Measurements from ENCODE around the gene SMPDL3B. TPM values are rescaled to one million over a fixed set of nuclear protein-coding genes. Genes with fewer than 3 reads are reported as not detected.
A peak's percentile ranks its signal among the peaks of the same experiment; 100 is the strongest.

The SMPDL3B gene
- total and polyA plus RNA-seq, 3 donors from 2014 or later: 2.1 to 2.7 (median 2.5) TPM

DNA sequence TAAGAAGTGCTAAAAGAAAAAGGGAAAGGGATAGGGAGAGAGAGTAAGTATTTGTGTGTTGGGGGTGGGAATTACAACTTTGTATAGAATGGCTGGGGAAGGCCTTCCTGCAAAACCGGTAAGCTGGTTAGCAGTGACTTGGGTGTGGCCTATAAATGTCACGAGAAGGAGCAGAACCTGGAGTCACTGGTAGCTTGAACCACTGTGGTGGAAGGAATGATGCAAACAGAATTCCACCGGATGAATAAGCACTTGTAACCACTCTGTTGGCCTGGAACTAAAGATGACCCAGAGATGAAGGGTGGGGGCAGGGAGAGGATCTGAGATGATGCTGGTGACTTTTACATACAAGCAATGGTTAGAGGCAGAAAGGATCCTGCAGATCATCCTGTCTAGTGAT lies 33.9 kb downstream of the SMPDL3B start:
- DNase-seq: no peak
- H3K27me3 ChIP-seq: no peaks in the 10 kb centered on the region
- H3K9me3 ChIP-seq: no peaks in the 10 kb centered on the region
- H3K4me3 ChIP-seq: no peak overlapping the region
- no peaks in the 10 kb centered on the region for H3K36me3 ChIP-seq (ENCODE audit: low read depth, missing control alignments)
- 83 to 84% methylated on average over 3 of the region's 3 CpGs for WGBS, 2 donors
- no peak overlapping the region for H3K27ac ChIP-seq
- H3K4me1 ChIP-seq: peaks cover 8% of the 10 kb centered on the region
- intact Hi-C loops (cut with DNase I; ENCODE audit: low total_unique reads): no loop called here
- TF ChIP-seq CTCF (IDR thresholded peaks at IDR 0.05): no peak
- no peak for TF ChIP-seq POLR2A (IDR thresholded peaks at IDR 0.05)

DNA sequence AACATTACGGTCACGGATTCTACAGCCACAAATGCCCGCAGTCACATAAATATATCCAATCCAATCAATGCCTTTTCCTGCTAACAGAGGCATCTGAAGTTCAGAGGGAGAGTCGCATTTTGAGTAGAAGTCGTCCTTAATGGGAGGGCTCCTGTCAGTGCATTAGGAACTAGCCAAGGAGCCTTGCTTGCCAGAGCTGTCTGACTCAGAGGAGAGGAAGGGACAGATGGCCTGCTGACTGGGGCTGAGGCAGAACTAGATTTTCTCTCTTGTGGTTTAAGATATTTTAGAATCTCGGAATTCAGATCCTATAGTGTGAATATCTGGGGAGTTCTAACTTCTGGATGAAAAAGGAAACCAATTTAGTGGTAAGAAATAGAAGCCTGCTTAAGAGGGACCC lies 35.6 kb downstream of the SMPDL3B start:
- H3K27me3 ChIP-seq: no peaks in the 10 kb centered on the region
- no peak for DNase-seq
- H3K4me1 ChIP-seq: peaks cover 8% of the 10 kb centered on the region
- intact Hi-C loops (cut with DNase I; ENCODE audit: low total_unique reads): no loop called here
- H3K36me3 ChIP-seq (ENCODE audit: low read depth, missing control alignments): no peaks in the 10 kb centered on the region
- H3K27ac ChIP-seq: no peak overlapping the region
- TF ChIP-seq CTCF (IDR thresholded peaks at IDR 0.05) (no peak), POLR2A (IDR thresholded peaks at IDR 0.05) (no peak)
- WGBS, 2 donors: 91 to 93% methylated on average over 6 of the region's 6 CpGs
- no peak overlapping the region for H3K4me3 ChIP-seq
- no peaks in the 10 kb centered on the region for H3K9me3 ChIP-seq

- H3K36me3 ChIP-seq (ENCODE audit: low read depth, missing control alignments): no peaks in the 10 kb centered on the region
- no peak overlapping the region for H3K27ac ChIP-seq
- intact Hi-C loops (cut with DNase I; ENCODE audit: low total_unique reads): no loop called here
- H3K4me3 ChIP-seq: no peak overlapping the region
- TF ChIP-seq CTCF (IDR thresholded peaks at IDR 0.05) (no peak), POLR2A (IDR thresholded peaks at IDR 0.05) (no peak)
- H3K27me3 ChIP-seq: no peaks in the 10 kb centered on the region
- no peaks in the 10 kb centered on the region for H3K9me3 ChIP-seq
- peaks cover 8% of the 10 kb centered on the region for H3K4me1 ChIP-seq
- peak; percentile 40 for DNase-seq
These were observed 36.9 kb downstream of the SMPDL3B start for GRCh38 chr1:27971674-27972073.

DNA sequence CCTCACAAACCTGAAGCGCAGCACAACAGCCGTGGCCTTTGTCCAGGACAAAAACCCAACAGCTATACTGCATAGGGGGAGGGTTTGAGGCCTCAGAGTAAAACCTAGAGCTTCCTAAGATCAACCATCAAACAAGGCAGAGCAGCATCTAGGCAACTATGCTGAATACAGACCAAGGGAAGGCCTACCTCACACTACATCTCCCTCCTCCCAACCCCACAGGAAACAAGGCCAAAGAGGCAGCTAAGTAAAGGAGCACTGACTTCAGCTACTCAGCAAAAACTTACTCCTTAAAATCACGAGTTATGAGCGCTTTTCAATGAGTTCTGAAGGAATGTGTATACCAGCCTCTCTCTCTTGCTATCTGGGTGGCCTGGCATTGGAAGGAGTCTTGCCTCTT lies 37.3 kb downstream of the SMPDL3B start:
- H3K4me1 ChIP-seq: peaks cover 8% of the 10 kb centered on the region
- WGBS, 2 donors: 62 to 70% methylated on average over 4 of the region's 4 CpGs

More for the DNA sequence above, 37.3 kb downstream of the SMPDL3B start:
- Histone ChIP-seq H3K9me3 (no peaks in the 10 kb centered on the region), H3K27me3 (no peaks in the 10 kb centered on the region), H3K27ac (no peak overlapping the region), H3K4me3 (no peak overlapping the region), H3K36me3 (ENCODE audit: low read depth, missing control alignments) (no peaks in the 10 kb centered on the region)
- intact Hi-C loops (cut with DNase I; ENCODE audit: low total_unique reads): no loop called here
- no peak for DNase-seq
- no peak for TF ChIP-seq POLR2A (IDR thresholded peaks at IDR 0.05)
- no peak for TF ChIP-seq CTCF (IDR thresholded peaks at IDR 0.05)
